Endothelial cell (in vitro differentiated cells): ENCODE results near the gene ZBED4. TPM values are rescaled to one million over a fixed set of nuclear protein-coding genes. Genes with fewer than 3 reads are reported as not detected.

Experiments used
- DNase-seq: peaks from one replicate; pipeline ENCODE4 v3.0.0; 2021; ENCODE audit warnings: low spot score
- H3K27ac Mint-ChIP-seq: one replicate; pipeline ENCODE4 v1.8.0; 2021; ENCODE audit warnings: mixed read lengths, inconsistent platforms; ENCODE audit not compliant: unreplicated experiment
- H3K27me3 Mint-ChIP-seq: one replicate; pipeline ENCODE4 v1.8.0; 2021; ENCODE audit warnings: mild to moderate bottlenecking, moderate library complexity, mixed read lengths, inconsistent platforms; ENCODE audit not compliant: unreplicated experiment
- H3K36me3 Mint-ChIP-seq: one replicate; pipeline ENCODE4 v1.8.0; 2021; ENCODE audit warnings: mild to moderate bottlenecking, low read depth, mixed read lengths, inconsistent platforms; ENCODE audit not compliant: unreplicated experiment
- H3K4me1 Mint-ChIP-seq: one replicate; pipeline ENCODE4 v1.8.0; 2021; ENCODE audit warnings: mild to moderate bottlenecking, mixed read lengths, inconsistent platforms; ENCODE audit not compliant: unreplicated experiment
- H3K4me3 Mint-ChIP-seq: one replicate; pipeline ENCODE4 v1.8.0; 2021; ENCODE audit warnings: mild to moderate bottlenecking, mixed read lengths, inconsistent platforms; ENCODE audit not compliant: unreplicated experiment
- H3K9me3 Mint-ChIP-seq: one replicate; pipeline ENCODE4 v1.8.0; 2021; ENCODE audit warnings: mixed read lengths, inconsistent platforms; ENCODE audit not compliant: unreplicated experiment
- CTCF ChIP-seq: fragments of 200-600 bp; sonication (generic); IDR thresholded peaks from one replicate; pipeline ENCODE4 v1.5.0; 2021; ENCODE audit warnings: antibody characterized with exemption; ENCODE audit not compliant: unreplicated experiment
- total RNA-seq: library from RNA; stranded (reverse); fragmentation: NEBNext Ultra II Directional; extraction: Animal tissue kit (Norgen Biotek cat#: 25700); gene quantifications from one replicate; pipeline ENCODE4 v1.2.1, GENCODE V29; 2021; ENCODE audit not compliant: unreplicated experiment

The ZBED4 gene
- total RNA-seq, 1 donor from 2014 or later: 22.6 TPM

GRCh38 chr22:49871482-49871881 lies 17.8 kb downstream of the ZBED4 start:
- Mint-ChIP-seq H3K27ac (no peak overlapping the region), H3K4me3 (no peak overlapping the region), H3K27me3 (peaks cover 1% of the 10 kb centered on the region), H3K4me1 (no peaks in the 10 kb centered on the region), H3K36me3 (peaks cover 25% of the 10 kb centered on the region), H3K9me3 (peaks cover 3% of the 10 kb centered on the region)
- no peak for DNase-seq
- no peak for TF ChIP-seq CTCF

- Mint-ChIP-seq H3K27ac (no peak overlapping the region), H3K36me3 (peaks cover 20% of the 10 kb centered on the region), H3K9me3 (no peaks in the 10 kb centered on the region)
These were observed 18.7 kb downstream of the ZBED4 start for GRCh38 chr22:49872347-49872746.

GRCh38 chr22:49873228-49873940 lies 19.7 kb downstream of the ZBED4 start:
- no peaks in the 10 kb centered on the region for H3K9me3 Mint-ChIP-seq
- no peak overlapping the region for H3K4me3 Mint-ChIP-seq
- no peak for TF ChIP-seq CTCF
- peaks cover 1% of the 10 kb centered on the region for H3K27me3 Mint-ChIP-seq
- no peaks in the 10 kb centered on the region for H3K4me1 Mint-ChIP-seq
- H3K36me3 Mint-ChIP-seq: peaks cover 27% of the 10 kb centered on the region
- no peak for DNase-seq
- no peak overlapping the region for H3K27ac Mint-ChIP-seq

More at GRCh38 chr22:49872347-49872746, 18.7 kb downstream of the ZBED4 start:
- no peak for TF ChIP-seq CTCF
- Mint-ChIP-seq H3K27me3 (peaks cover 1% of the 10 kb centered on the region), H3K4me3 (no peak overlapping the region), H3K4me1 (no peaks in the 10 kb centered on the region)
- no peak for DNase-seq

- peaks cover 20% of the 10 kb centered on the region for H3K36me3 Mint-ChIP-seq
- no peaks in the 10 kb centered on the region for H3K9me3 Mint-ChIP-seq
These were observed 24.0 kb downstream of the ZBED4 start for GRCh38 chr22:49877642-49878041.

More at GRCh38 chr22:49877642-49878041, 24.0 kb downstream of the ZBED4 start:
- no peak for DNase-seq
- H3K4me1 Mint-ChIP-seq: peaks cover 7% of the 10 kb centered on the region
- H3K27ac Mint-ChIP-seq: no peak overlapping the region
- no peak for TF ChIP-seq CTCF
- peak overlapping the region; percentile 37 for H3K4me3 Mint-ChIP-seq
- H3K27me3 Mint-ChIP-seq: no peaks in the 10 kb centered on the region
